Fibroblast of skin of abdomen (primary cell): Measurements from ENCODE around the gene ZNF768. TPM values are rescaled to one million over a fixed set of nuclear protein-coding genes. Genes with fewer than 3 reads are reported as not detected.

Source experiments
- DNase-seq: peaks from one replicate; pipeline ENCODE4 v3.0.0-alpha.2; 2013
- polyA plus RNA-seq, 2 experiments: library from polyadenylated mRNA; unstranded; fragments of 120-200 nt; gene quantifications; one replicate each; pipeline ENCODE4 v1.2.1, GENCODE V29; 2013; ENCODE audit not compliant: insufficient read length in 2 of 2

Gene ZNF768
- 31.3 TPM for polyA plus RNA-seq (2013, experiment 1 of 2; ENCODE audit: insufficient read length)
- polyA plus RNA-seq (2013, experiment 2 of 2; ENCODE audit: insufficient read length): 32.8 TPM

DNA sequence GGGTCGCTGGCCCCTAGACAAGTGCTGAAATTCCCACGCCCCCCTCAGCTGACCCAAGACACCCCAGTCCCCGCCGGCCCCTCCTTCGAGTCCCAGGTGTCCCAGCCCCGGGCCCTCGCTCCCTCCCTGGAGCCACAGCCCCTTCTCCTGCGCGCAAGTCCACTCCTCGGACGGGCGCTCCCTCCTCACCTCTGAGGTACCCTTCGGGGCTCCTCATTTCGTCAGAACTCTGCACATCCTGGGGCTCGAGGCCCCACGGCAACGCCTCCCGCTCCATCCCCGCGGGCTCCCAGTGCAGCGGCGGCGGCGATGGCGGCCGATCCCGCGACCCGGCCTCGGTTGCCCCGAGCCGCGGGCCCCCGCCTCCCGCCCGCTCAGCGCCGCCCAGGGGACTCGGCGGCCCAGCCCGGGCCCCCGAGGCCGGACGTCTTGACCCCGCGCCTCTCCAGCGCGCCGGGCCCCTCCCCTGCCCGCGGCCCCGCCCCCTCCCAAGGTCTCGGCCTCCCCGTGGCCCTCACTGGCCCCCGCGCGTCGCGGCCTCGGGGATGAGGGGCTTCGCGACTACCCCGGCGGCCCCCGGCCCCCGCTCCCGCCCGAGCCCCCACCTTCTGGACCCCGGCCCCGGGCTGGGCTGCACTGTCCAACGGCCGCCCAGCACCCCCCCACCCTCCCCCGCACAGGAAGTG lies at the start of gene ZNF768:
ZNF768 (minus strand) TSS at position 430 of the 686 bp plus-strand sequence; CDS start at position 277, 153 bp downstream.
- DNase-seq: peak; percentile 6

GRCh38 chr16:30574678-30575077 lies 48.3 kb upstream of the ZNF768 start:
- no peak for DNase-seq

DNA sequence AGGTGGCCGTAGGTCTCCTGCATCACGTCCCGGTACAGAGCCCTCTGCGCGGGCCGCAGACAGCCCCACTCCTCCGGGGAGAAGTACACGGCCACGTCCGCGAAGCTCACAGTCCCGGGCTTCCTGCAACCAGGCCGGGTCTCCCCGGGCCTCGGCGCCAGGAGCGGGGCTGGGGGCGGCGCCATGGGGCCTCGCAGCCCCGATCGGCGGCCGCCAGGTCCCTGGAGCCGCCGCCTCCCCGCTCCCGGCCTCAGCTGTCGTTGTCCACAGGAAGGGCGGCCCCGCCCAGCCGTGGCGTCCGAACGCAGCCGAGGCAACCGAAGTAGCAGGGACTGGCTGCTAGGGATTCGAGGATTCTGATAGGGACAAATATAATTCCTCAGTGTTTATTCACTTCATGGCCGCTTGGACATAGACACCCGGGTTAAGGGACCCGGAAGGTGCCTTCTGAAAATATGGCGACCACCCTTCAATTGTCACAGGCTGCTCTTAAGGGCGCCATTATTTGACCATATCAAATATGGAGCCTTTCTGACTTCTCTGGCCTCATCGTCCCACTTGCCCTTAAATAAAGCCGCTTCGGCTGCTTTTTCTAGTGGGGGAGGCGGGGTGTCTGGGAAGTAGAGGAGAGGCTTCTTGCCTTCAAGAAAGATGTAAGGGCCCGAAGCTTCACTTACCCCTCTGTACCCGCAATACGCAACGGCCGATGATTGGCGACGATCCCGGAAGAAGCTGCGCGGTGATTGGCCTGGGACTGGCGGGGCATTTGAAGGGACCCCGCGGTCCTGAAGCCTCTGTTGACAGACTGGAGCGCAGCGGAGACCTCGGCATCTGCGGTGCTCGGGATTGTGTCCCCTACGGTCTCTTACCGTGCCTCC lies 45.3 kb upstream of the ZNF768 start, which contains the start of gene ZNF688:
ZNF688 (minus strand) TSS at position 270 of the 878 bp plus-strand sequence; CDS start at position 185, 85 bp downstream.
- peak; percentile 98 for DNase-seq

- DNase-seq: peak; percentile 19
Observed at GRCh38 chr16:30570636-30571444, 44.5 kb upstream of the ZNF768 start.

- no peak for DNase-seq
Observed at GRCh38 chr16:30569746-30570635, 43.6 kb upstream of the ZNF768 start.

GRCh38 chr16:30569281-30569680 lies 42.9 kb upstream of the ZNF768 start:
- no peak for DNase-seq

DNA sequence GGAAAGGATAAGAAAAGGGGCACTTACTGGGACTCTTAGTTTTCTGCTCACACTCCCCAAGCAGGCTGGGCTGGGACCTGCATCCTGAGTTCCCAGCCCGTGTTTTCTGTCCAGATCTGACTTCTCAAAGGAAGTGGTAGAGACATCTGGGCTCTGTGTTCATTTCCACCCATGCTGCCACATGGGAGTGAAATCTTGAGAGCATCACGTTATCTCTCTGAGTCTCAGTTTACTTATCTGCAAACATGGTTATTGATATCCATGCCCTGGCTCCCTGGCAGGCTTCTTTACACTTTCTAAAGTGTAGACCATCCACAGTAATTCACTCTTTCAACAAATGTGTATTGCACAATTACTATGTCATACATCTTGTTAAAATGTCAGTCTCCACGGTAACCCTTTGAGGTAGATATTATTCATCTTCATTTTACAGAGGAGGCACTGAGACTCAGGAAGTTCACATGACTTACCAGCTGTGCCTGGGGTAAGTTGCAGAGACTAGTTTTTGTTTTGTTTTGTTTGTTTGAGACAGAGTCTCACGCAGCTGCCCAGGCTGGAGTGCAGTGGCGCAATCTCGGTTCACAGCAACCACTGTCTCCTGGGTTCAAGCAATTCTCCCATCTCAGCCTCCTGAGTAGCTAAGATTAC lies 41.7 kb upstream of the ZNF768 start:
- peak; percentile 56 for DNase-seq

GRCh38 chr16:30567160-30567990 lies 41.0 kb upstream of the ZNF768 start:
- no peak for DNase-seq

- no peak for DNase-seq
Observed at GRCh38 chr16:30566531-30566930, 40.2 kb upstream of the ZNF768 start.

DNA sequence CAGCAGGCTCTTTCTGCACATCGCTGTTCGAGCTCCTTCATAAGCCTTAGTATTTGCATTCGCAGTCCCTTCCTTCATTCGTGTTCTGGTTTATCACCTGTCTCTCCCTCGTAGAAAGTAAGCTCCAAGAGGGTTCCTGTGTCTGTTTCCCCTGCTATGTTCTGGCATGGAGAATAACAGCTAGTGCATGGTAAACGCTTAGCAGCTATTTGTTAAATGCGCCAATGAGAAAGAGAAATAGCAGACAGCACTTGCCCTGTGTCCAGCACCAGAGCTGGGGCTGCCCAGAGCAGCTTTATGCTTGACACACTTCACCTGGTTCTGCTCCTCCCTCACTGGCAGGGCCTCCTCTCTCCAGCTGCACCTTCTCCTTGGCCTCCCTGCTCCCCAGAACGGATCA lies 39.6 kb upstream of the ZNF768 start:
- DNase-seq: no peak

DNA sequence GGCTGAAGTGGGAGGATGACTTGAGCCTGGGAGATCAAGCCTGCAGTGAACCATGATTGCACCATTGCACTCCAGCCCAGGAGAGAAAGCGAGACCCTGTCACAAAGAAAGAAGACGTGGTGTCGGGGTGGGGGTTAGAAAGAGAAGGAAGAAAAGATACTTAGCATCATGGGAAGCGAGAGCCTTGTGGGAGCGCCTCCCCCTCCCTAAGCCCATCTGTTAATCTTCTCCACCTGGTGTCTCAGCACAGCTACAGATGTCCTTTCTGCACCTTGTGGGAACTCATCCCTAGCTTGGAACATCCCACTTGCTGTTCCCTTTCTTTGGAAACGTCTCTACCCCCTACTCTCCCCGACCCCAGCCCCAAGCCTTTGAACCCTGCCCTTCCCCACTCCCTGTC lies 39.2 kb upstream of the ZNF768 start:
- DNase-seq: no peak

DNA sequence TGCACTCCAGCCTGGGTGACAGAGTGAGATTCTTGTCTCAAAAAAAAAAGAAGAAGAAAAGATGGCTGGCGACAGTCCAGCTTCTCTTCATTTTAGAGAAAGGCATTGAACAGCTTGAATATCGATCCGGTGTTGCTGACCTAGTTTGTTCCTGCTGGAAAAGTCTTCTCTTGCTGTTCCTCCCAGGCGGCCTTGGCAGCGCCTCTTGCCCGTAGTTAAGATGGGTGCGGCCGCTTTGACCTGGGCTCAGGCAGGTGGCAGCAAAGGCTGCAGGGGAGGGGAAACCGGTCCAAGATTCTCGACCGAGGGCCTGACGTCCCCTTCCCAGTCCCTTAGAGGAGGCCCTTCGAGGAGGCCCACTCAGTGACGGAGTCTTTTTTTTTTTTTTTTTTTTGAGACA lies 35.7 kb upstream of the ZNF768 start:
- no peak for DNase-seq

DNA sequence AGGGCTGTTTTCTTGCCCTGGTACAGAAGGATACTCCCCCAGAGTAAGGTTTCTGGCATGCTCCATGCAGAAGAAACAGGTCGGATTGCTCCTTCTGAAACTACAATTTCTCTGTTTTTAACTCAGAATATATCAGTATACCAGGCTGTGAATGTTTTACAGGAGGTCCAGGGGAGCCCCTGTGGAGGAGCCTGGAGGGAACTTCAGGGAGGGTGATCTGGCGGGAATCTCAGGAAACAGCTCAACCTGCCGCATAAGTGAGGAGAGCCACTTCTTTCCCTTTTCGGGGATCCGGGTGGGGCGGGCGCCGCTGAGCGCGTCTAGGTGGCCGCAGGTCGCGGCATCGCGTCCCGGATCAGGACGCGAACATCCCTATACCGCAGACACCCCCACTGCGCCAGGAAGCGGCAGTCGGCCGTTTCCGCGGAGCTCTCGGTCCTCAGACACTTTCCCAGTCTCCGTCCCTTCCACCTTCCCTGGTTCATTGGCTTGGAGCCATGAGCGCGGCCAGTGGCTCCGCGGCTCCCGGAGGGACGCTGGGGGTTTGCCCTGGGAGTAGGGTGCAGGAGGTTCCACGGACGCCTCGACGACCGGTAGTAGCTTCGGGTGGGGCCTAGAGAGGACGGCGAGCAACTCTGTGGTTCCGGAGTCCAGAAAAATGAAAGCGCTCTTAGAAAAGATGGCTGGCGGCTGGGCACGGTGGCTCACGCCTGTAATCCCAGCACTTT lies 34.9 kb upstream of the ZNF768 start:
- no peak for DNase-seq

- no peak for DNase-seq
Observed at GRCh38 chr16:30559690-30560089, 33.3 kb upstream of the ZNF768 start.

DNA sequence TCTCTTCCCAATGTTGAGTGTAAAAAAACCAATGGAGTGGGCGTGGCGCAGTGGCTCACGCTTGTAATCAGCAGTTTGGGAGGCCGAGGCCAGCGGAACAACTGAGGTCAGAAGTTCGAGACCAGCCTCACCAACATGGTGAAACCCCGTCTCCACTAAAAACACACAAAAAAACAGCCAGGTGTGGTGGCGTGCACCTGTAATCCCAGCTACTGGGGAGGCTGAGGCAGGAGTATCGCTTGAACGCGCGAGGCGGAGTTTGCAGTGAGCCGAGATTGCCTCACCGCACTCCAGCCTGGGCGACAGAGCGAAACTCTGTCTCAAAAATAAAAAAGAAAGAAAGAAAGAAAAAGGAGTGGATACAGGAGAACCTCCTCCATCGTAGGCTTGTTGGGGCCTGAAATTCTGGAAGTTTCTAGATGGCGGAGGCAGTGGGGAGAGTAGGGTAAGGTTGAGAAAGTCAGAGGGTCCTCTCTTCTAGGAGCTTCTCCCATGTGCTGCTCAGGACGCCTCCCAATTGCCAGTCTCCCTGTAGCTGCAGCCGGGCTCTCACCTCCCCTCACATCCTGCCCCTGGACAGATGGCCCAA lies 32.5 kb upstream of the ZNF768 start:
- no peak for DNase-seq

DNA sequence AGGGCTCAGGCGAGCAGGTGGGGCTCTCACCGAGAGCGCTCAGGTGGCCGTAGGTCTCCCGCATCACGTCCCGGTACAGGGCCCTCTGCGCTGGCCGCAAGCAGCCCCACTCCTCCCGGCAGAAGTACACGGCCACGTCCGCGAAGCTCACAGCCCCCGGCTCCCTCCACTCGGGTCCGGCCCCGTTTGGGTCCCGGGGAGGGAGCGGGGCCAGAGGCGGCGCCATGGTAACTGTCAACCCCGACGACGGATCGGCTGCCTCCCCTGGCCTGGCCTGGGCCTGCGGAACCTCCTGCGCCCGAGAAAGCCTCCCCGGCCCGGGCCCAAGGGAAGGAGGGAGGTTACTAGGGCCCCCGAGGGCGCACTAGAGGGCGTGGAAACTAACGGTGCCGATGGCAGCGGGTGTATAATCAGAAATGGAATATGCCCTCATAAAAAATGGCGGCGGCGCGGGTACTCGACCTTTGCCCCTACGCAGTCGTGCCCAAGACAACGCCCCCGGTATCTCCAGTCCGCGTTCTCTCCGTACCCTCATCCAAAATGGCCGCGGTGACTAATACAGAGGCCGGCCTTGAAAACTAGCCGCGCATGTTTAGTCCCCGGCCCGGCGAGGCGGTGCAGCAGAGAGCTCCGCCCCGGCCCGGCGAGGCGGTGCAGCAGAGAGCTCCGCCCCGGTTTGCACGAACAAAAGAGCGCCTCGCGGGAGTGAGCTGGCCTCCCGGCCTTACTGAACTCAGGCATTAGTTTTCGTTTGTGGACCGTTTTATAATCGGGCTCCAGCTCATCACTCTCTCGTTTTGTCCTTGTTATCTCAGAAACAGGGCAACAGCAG lies 31.8 kb upstream of the ZNF768 start, which contains the start of gene ZNF764:
ZNF764 (minus strand) TSS at position 418 of the 832 bp plus-strand sequence; CDS start at position 226, 192 bp downstream.
- peak; percentile 98 for DNase-seq

GRCh38 chr16:30557707-30557956 lies 31.3 kb upstream of the ZNF768 start:
- no peak for DNase-seq

- DNase-seq: no peak
Observed at GRCh38 chr16:30556125-30556473, 29.7 kb upstream of the ZNF768 start.
